HepG2 (cell line): ENCODE data around the gene LEMD2. TPM values are rescaled to one million over a fixed set of nuclear protein-coding genes. Genes with fewer than 3 reads are reported as not detected.

Experiments
- ASH2L ChIP-seq: fragments of 300-600, 200-600 bp; sonication (generic); IDR thresholded peaks from 2 replicates; pipeline ENCODE4 v1.7.0; 2017; ENCODE audit warnings: low read depth, mild to moderate bottlenecking, moderate library complexity, mixed read lengths, low read length; ENCODE audit not compliant: insufficient read length
- HHEX ChIP-seq: IDR thresholded peaks from 2 replicates; pipeline ENCODE4 v1.6.1; 2016; ENCODE audit warnings: control low read depth
- JUND ChIP-seq: sonication (generic); formaldehyde crosslinking; IDR thresholded peaks from 2 replicates; pipeline ENCODE4 v1.8.0; 2022; ENCODE audit warnings: mild to moderate bottlenecking, missing genetic modification reagents
- KAT2B ChIP-seq: fragments of 150-350 bp; IDR thresholded peaks from 2 replicates; pipeline ENCODE4 v1.6.1; 2014; ENCODE audit warnings: low read depth, low read length, borderline replicate concordance
- KLF16 ChIP-seq, 2 experiments: sonication (generic) in 1 of 2; formaldehyde crosslinking in 1 of 2; IDR thresholded peaks; 2 replicates each; pipeline versions ENCODE4 v1.6.1 to v1.8.0; 2016 to 2023; ENCODE audit warnings: missing genetic modification reagents in 2 of 2, missing compliant biosample characterization in 1 of 2
- MEIS1 ChIP-seq: sonication (generic); formaldehyde crosslinking; IDR thresholded peaks from 2 replicates; pipeline ENCODE4 v1.9.0; 2021; ENCODE audit warnings: mild to moderate bottlenecking, missing genetic modification reagents, moderate library complexity, borderline replicate concordance
- NFKB2 ChIP-seq: sonication (generic); formaldehyde crosslinking; IDR thresholded peaks from 2 replicates; pipeline ENCODE4 v1.4.0; 2020; ENCODE audit warnings: missing genetic modification reagents, borderline replicate concordance
- RORA ChIP-seq: sonication (generic); formaldehyde crosslinking; IDR thresholded peaks from 2 replicates; pipeline ENCODE4 v1.5.0; 2020; ENCODE audit warnings: mild to moderate bottlenecking, missing genetic modification reagents, moderate library complexity
- SAFB2 ChIP-seq: sonication (generic); formaldehyde crosslinking; IDR thresholded peaks from 2 replicates; pipeline ENCODE4 v1.5.1; 2020; ENCODE audit warnings: missing genetic modification reagents, low read depth, mild to moderate bottlenecking, borderline replicate concordance
- TBX2 ChIP-seq: sonication (generic); formaldehyde crosslinking; IDR thresholded peaks from 2 replicates; pipeline ENCODE4 v1.5.0; 2020; ENCODE audit warnings: missing genetic modification reagents, mild to moderate bottlenecking, borderline replicate concordance
- U2AF1 ChIP-seq: fragments of 200-400 bp; formaldehyde crosslinking; optimal IDR thresholded peaks from 2 replicates; pipeline ENCODE3; 2017; ENCODE audit warnings: mild to moderate bottlenecking, low read depth, low read length
- ZBTB42 ChIP-seq: sonication (generic); formaldehyde crosslinking; IDR thresholded peaks from 2 replicates; pipeline ENCODE4 v1.5.0; 2020; ENCODE audit warnings: mild to moderate bottlenecking, missing genetic modification reagents
- ZC3H13 ChIP-seq: sonication (generic); formaldehyde crosslinking; IDR thresholded peaks from 2 replicates; pipeline ENCODE4 v1.8.1; 2023; ENCODE audit warnings: mild to moderate bottlenecking, missing genetic modification reagents, moderate library complexity
- ZNF383 ChIP-seq: sonication (generic); formaldehyde crosslinking; IDR thresholded peaks from 2 replicates; pipeline ENCODE4 v1.4.0; 2020; ENCODE audit warnings: missing genetic modification reagents, mild to moderate bottlenecking, borderline replicate concordance
- ZNF781 ChIP-seq: sonication (generic); formaldehyde crosslinking; IDR thresholded peaks from 2 replicates; pipeline ENCODE4 v1.5.1; 2020; ENCODE audit warnings: borderline replicate concordance, mild to moderate bottlenecking, missing genetic modification reagents; ENCODE audit errors: not compliant biosample characterization
- polyA plus RNA-seq, 8 experiments: library from polyadenylated mRNA; depleted of rRNA in 3 of 8; stranded (reverse) in 7 of 8; unstranded in 1 of 8; fragments of >200 nt; fragmentation: Illumina TruSeq in 4 of 8; extraction: Trizol in 4 of 8; gene quantifications; 2 replicates each; pipeline versions ENCODE4 v1.2.1 to v1.2.3, GENCODE V29; 2011 to 2016; ENCODE audit warnings: low read depth in 4 of 8, missing spikeins in 1 of 8, mixed read lengths in 1 of 8; ENCODE audit not compliant: insufficient read depth in 1 of 8
- total RNA-seq, 5 experiments: library from RNA; depleted of rRNA; stranded (reverse); fragments of >200 nt; fragmentation: Illumina TruSeq; extraction: Trizol; gene quantifications; 2 replicates each; pipeline ENCODE4 v1.2.3, GENCODE V29; 2016; ENCODE audit warnings: low read depth in 1 of 5
- TF ChIP-seq, protein P1 (sequence below): sonication (generic); formaldehyde crosslinking; IDR thresholded peaks from 2 replicates; pipeline ENCODE4 v1.5.1; 2020; ENCODE audit warnings: mild to moderate bottlenecking, missing genetic modification reagents, moderate library complexity
- TF ChIP-seq, protein P2 (sequence below): sonication (generic); formaldehyde crosslinking; IDR thresholded peaks from 2 replicates; pipeline ENCODE4 v1.4.0; 2020; ENCODE audit warnings: low read depth, mild to moderate bottlenecking, missing genetic modification reagents
- TF ChIP-seq, protein P3 (sequence below): sonication (generic); formaldehyde crosslinking; IDR thresholded peaks from 2 replicates; pipeline ENCODE4 v1.5.1; 2020; ENCODE audit warnings: missing genetic modification reagents, mild to moderate bottlenecking, borderline replicate concordance
- TF ChIP-seq, protein P4 (sequence below): sonication (generic); formaldehyde crosslinking; IDR thresholded peaks from 2 replicates; pipeline ENCODE4 v1.8.1; 2023; ENCODE audit warnings: mild to moderate bottlenecking, missing genetic modification reagents, borderline replicate concordance
- TF ChIP-seq, protein P5 (sequence below): sonication (generic); formaldehyde crosslinking; IDR thresholded peaks from 2 replicates; pipeline ENCODE4 v1.4.0; 2020; ENCODE audit warnings: mild to moderate bottlenecking, missing genetic modification reagents, borderline replicate concordance

LEMD2 gene
- total and polyA plus RNA-seq, 2 of the 13 experiments (the other 11 are each of a cell fraction or from before 2014, with no cell fraction given): 45.2 to 62.9 TPM

DNA sequence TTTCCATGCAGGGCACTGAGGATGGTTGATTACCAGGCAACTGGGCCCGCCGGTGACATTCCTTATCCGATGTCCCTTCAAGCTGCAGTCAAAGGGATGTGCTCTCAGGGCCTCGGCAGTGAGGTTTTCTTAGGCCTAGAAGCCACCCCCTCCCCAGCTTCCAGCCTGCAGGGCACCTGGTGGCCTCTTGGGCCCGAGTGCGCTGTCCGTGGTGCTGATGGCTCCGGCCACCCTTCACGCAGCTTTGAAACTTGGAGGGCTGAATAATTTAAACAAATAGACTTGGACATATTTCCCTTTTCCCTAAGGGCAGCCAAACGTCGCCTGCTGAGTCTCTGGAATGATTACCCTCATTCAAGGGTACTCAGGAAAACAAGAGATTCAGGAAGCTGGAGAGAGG is 23.7 kb upstream of the LEMD2 start (continued):
- TF ChIP-seq ASH2L (no peak), HHEX (CRISPR knock-in tag) (no peak), MEIS1 (no peak), KAT2B (no peak), KLF16 (CRISPR knock-in tag; IDR thresholded peaks at IDR 0.05) (peak in 1 of 2 experiments; percentile 98; a peak in 2 of 4 replicates), ZBTB42 (CRISPR knock-in tag) (no peak), RORA (CRISPR knock-in tag) (no peak), NFKB2 (CRISPR knock-in tag) (peak; percentile 99), JUND (no peak), ZNF383 (CRISPR knock-in tag) (no peak), SAFB2 (CRISPR knock-in tag) (no peak), U2AF1 (no peak), ZC3H13 (CRISPR knock-in tag) (0 out of 2 replicates have a peak, but pooled peaks have one; percentile 51), TBX2 (CRISPR knock-in tag) (peak; percentile 38; the same call in 1 of the 2 replicates), ZNF781 (CRISPR knock-in tag) (peak; percentile 96)
- TF ChIP-seq, protein P1, sequence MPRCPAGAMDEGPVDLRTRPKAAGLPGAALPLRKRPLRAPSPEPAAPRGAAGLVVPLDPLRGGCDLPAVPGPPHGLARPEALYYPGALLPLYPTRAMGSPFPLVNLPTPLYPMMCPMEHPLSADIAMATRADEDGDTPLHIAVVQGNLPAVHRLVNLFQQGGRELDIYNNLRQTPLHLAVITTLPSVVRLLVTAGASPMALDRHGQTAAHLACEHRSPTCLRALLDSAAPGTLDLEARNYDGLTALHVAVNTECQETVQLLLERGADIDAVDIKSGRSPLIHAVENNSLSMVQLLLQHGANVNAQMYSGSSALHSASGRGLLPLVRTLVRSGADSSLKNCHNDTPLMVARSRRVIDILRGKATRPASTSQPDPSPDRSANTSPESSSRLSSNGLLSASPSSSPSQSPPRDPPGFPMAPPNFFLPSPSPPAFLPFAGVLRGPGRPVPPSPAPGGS (CRISPR knock-in tag): peak; percentile 94
- TF ChIP-seq, protein P2, sequence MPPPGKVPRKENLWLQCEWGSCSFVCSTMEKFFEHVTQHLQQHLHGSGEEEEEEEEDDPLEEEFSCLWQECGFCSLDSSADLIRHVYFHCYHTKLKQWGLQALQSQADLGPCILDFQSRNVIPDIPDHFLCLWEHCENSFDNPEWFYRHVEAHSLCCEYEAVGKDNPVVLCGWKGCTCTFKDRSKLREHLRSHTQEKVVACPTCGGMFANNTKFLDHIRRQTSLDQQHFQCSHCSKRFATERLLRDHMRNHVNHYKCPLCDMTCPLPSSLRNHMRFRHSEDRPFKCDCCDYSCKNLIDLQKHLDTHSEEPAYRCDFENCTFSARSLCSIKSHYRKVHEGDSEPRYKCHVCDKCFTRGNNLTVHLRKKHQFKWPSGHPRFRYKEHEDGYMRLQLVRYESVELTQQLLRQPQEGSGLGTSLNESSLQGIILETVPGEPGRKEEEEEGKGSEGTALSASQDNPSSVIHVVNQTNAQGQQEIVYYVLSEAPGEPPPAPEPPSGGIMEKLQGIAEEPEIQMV (CRISPR knock-in tag): peak; percentile 58; the same call in 1 of the 2 replicates
- TF ChIP-seq, protein P3, sequence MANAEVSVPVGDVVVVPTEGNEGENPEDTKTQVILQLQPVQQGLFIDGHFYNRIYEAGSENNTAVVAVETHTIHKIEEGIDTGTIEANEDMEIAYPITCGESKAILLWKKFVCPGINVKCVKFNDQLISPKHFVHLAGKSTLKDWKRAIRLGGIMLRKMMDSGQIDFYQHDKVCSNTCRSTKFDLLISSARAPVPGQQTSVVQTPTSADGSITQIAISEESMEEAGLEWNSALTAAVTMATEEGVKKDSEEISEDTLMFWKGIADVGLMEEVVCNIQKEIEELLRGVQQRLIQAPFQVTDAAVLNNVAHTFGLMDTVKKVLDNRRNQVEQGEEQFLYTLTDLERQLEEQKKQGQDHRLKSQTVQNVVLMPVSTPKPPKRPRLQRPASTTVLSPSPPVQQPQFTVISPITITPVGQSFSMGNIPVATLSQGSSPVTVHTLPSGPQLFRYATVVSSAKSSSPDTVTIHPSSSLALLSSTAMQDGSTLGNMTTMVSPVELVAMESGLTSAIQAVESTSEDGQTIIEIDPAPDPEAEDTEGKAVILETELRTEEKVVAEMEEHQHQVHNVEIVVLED: no peak
- TF ChIP-seq, protein P4, sequence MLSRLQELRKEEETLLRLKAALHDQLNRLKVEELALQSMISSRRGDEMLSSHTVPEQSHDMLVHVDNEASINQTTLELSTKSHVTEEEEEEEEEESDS (CRISPR knock-in tag): 0 out of 2 replicates have a peak, but pooled peaks have one; percentile 42
- TF ChIP-seq, protein P5, sequence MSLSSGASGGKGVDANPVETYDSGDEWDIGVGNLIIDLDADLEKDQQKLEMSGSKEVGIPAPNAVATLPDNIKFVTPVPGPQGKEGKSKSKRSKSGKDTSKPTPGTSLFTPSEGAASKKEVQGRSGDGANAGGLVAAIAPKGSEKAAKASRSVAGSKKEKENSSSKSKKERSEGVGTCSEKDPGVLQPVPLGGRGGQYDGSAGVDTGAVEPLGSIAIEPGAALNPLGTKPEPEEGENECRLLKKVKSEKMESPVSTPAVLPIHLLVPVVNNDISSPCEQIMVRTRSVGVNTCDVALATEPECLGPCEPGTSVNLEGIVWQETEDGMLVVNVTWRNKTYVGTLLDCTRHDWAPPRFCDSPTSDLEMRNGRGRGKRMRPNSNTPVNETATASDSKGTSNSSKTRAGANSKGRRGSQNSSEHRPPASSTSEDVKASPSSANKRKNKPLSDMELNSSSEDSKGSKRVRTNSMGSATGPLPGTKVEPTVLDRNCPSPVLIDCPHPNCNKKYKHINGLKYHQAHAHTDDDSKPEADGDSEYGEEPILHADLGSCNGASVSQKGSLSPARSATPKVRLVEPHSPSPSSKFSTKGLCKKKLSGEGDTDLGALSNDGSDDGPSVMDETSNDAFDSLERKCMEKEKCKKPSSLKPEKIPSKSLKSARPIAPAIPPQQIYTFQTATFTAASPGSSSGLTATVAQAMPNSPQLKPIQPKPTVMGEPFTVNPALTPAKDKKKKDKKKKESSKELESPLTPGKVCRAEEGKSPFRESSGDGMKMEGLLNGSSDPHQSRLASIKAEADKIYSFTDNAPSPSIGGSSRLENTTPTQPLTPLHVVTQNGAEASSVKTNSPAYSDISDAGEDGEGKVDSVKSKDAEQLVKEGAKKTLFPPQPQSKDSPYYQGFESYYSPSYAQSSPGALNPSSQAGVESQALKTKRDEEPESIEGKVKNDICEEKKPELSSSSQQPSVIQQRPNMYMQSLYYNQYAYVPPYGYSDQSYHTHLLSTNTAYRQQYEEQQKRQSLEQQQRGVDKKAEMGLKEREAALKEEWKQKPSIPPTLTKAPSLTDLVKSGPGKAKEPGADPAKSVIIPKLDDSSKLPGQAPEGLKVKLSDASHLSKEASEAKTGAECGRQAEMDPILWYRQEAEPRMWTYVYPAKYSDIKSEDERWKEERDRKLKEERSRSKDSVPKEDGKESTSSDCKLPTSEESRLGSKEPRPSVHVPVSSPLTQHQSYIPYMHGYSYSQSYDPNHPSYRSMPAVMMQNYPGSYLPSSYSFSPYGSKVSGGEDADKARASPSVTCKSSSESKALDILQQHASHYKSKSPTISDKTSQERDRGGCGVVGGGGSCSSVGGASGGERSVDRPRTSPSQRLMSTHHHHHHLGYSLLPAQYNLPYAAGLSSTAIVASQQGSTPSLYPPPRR: peak; percentile 38; the same call in 1 of the 2 replicates
